OCI-LY3 (cell line): Measurements from ENCODE around the gene SLC25A31.

Experiments used
- H2AFZ ChIP-seq: fragments of 200-600, 300-600 bp; shearing (Covaris generic); 2 replicates; pipeline ENCODE4 v1.6.0; 2014; ENCODE audit warnings: antibody characterized with exemption, low read depth, low read length
- H3K27ac ChIP-seq: fragments of 200-600, 300-600 bp; sonication (generic); 2 replicates; pipeline ENCODE4 v1.5.1; 2014; ENCODE audit warnings: mild to moderate bottlenecking, low read length, moderate library complexity, mixed read lengths
- H3K27me3 ChIP-seq: fragments of 200-600, 300-600 bp; sonication (generic); 2 replicates; pipeline ENCODE4 v1.6.1; 2014; ENCODE audit warnings: low read depth, low read length, mixed read lengths
- H3K36me3 ChIP-seq: fragments of 200-600, 300-600 bp; sonication (generic); replicated peaks from 2 replicates; pipeline ENCODE3; 2014; ENCODE audit warnings: low read depth, low read length, mixed read lengths
- H3K4me1 ChIP-seq: fragments of 300-600, 200-600 bp; sonication (generic); 2 replicates; pipeline ENCODE4 v1.6.1; 2014; ENCODE audit warnings: low read length, mixed read lengths
- H3K4me2 ChIP-seq: fragments of 200-600, 300-600 bp; sonication (generic); 2 replicates; pipeline ENCODE4 v1.6.1; 2014; ENCODE audit warnings: low read length, mixed read lengths
- H3K4me3 ChIP-seq: fragments of 300-600, 200-600 bp; sonication (generic); 2 replicates; pipeline ENCODE4 v1.5.1; 2014; ENCODE audit warnings: antibody characterized with exemption, mild to moderate bottlenecking, low read length, moderate library complexity
- H3K79me2 ChIP-seq: fragments of 300-600, 200-600 bp; shearing (Covaris generic); 2 replicates; pipeline ENCODE4 v1.6.1; 2014; ENCODE audit warnings: mild to moderate bottlenecking, low read length, mixed read lengths
- H3K9ac ChIP-seq: fragments of 300-600, 200-600 bp; shearing (Covaris generic); 2 replicates; pipeline ENCODE4 v1.6.0; 2014; ENCODE audit warnings: mild to moderate bottlenecking, low read length, moderate library complexity
- H3K9me3 ChIP-seq: fragments of 200-600, 300-600 bp; shearing (Covaris generic); 2 replicates; pipeline ENCODE4 v1.6.1; 2014; ENCODE audit warnings: low read length, mixed read lengths; ENCODE audit not compliant: insufficient read depth
- H4K20me1 ChIP-seq: fragments of 200-600, 300-600 bp; sonication (generic); 2 replicates; pipeline ENCODE4 v1.6.1; 2016; ENCODE audit warnings: low read length, mixed read lengths; ENCODE audit not compliant: insufficient read depth
- EZH2phosphoT487 ChIP-seq: fragments of 200-600 bp; shearing (Covaris generic); IDR thresholded peaks from 2 replicates; pipeline ENCODE4 v1.6.1; 2018; ENCODE audit warnings: antibody characterized with exemption, mixed run types, low read depth
- TF ChIP-seq, protein P1 (sequence below): fragments of 200-600, 300-600 bp; sonication (generic); IDR thresholded peaks from 2 replicates; pipeline ENCODE4 v1.5.1; 2014; ENCODE audit warnings: antibody characterized with exemption, low read length, low read depth

The SLC25A31 gene

GRCh38 chr4:127799711-127800110 lies 69.5 kb downstream of the SLC25A31 start:
- TF ChIP-seq, protein P1, sequence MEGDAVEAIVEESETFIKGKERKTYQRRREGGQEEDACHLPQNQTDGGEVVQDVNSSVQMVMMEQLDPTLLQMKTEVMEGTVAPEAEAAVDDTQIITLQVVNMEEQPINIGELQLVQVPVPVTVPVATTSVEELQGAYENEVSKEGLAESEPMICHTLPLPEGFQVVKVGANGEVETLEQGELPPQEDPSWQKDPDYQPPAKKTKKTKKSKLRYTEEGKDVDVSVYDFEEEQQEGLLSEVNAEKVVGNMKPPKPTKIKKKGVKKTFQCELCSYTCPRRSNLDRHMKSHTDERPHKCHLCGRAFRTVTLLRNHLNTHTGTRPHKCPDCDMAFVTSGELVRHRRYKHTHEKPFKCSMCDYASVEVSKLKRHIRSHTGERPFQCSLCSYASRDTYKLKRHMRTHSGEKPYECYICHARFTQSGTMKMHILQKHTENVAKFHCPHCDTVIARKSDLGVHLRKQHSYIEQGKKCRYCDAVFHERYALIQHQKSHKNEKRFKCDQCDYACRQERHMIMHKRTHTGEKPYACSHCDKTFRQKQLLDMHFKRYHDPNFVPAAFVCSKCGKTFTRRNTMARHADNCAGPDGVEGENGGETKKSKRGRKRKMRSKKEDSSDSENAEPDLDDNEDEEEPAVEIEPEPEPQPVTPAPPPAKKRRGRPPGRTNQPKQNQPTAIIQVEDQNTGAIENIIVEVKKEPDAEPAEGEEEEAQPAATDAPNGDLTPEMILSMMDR = no peak
- TF ChIP-seq EZH2phosphoT487 = no peak
- Histone ChIP-seq H3K9ac (no peak overlapping the region), H3K27me3 (no peaks in the 10 kb centered on the region), H3K4me2 (no peak overlapping the region), H3K4me1 (no peaks in the 10 kb centered on the region), H3K36me3 (no peaks in the 10 kb centered on the region), H3K27ac (no peak overlapping the region), H3K4me3 (no peak overlapping the region), H3K79me2 (no peaks in the 10 kb centered on the region), H4K20me1 (no peaks in the 10 kb centered on the region), H2AFZ (no peak overlapping the region), H3K9me3 (no peaks in the 10 kb centered on the region)

- no peak overlapping the region for H3K27ac ChIP-seq
- no peaks in the 10 kb centered on the region for H3K9me3 ChIP-seq
- H3K4me3 ChIP-seq = no peak overlapping the region
- H3K36me3 ChIP-seq = no peaks in the 10 kb centered on the region
- H3K4me1 ChIP-seq = peaks cover 7% of the 10 kb centered on the region; the same call in 1 of the 2 replicates
- H3K27me3 ChIP-seq = no peaks in the 10 kb centered on the region
- no peaks in the 10 kb centered on the region for H4K20me1 ChIP-seq
- H3K4me2 ChIP-seq = peak overlapping the region; percentile 23
- H2AFZ ChIP-seq = 0 out of 2 replicates have a peak overlapping the region, but pooled peaks have one; percentile 6
- H3K79me2 ChIP-seq = no peaks in the 10 kb centered on the region
- TF ChIP-seq, protein P1 = peak; percentile 33
- TF ChIP-seq EZH2phosphoT487 = no peak
- no peak overlapping the region for H3K9ac ChIP-seq
These were observed 79.1 kb downstream of the SLC25A31 start for GRCh38 chr4:127809173-127809800.

- Histone ChIP-seq H3K4me1 (peaks cover 7% of the 10 kb centered on the region; the same call in 1 of the 2 replicates), H3K27me3 (no peaks in the 10 kb centered on the region), H3K79me2 (no peaks in the 10 kb centered on the region), H3K4me2 (no peak overlapping the region), H3K9me3 (no peaks in the 10 kb centered on the region), H3K9ac (no peak overlapping the region), H3K4me3 (no peak overlapping the region), H2AFZ (no peak overlapping the region), H3K27ac (no peak overlapping the region), H3K36me3 (no peaks in the 10 kb centered on the region), H4K20me1 (no peaks in the 10 kb centered on the region)
- no peak for TF ChIP-seq EZH2phosphoT487
- TF ChIP-seq, protein P1 = no peak
These were observed 80.4 kb downstream of the SLC25A31 start for GRCh38 chr4:127810551-127810950.

DNA sequence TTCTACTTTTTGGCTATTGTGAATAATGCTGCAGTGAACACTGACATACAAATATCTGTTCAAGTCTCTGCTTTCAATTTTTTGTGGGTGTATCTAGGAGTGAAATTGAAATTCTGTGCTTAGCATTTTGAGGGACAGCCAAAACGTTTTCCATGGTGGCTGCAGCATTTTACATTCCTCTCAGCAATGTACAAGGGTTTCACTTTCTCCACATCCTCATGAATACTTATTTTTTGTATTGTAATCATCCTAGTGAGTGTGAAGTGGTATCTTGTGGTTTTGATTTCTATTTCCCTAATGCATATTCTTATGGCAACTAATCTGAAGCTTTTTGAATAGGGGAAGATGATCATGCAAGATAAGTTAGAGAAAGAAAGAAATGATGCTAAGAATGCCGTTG lies 92.2 kb downstream of the SLC25A31 start:
- H3K27me3 ChIP-seq = no peaks in the 10 kb centered on the region
- no peak overlapping the region for H2AFZ ChIP-seq
- H3K79me2 ChIP-seq = no peaks in the 10 kb centered on the region
- H3K9me3 ChIP-seq = no peaks in the 10 kb centered on the region
- H3K27ac ChIP-seq = no peak overlapping the region
- TF ChIP-seq EZH2phosphoT487 = no peak
- TF ChIP-seq, protein P1 = no peak
- no peaks in the 10 kb centered on the region for H4K20me1 ChIP-seq
- H3K36me3 ChIP-seq = no peaks in the 10 kb centered on the region
- H3K4me2 ChIP-seq = no peak overlapping the region
- peaks cover 6% of the 10 kb centered on the region for H3K4me1 ChIP-seq
- H3K4me3 ChIP-seq = no peak overlapping the region
- H3K9ac ChIP-seq = no peak overlapping the region
